Fibroblast of lung (primary cell): Measurements from ENCODE around the gene TP53BP2. TPM values are rescaled to one million over a fixed set of nuclear protein-coding genes. Genes with fewer than 3 reads are reported as not detected.
A peak's percentile ranks its signal among the peaks of the same experiment; 100 is the strongest.

Source experiments
- DNase-seq, 2 donors: peaks; one replicate each; pipeline versions ENCODE4 v3.0.0 to v3.0.0-alpha.2; 2010; ENCODE audit warnings: low read depth in 2 of 2
- H2AFZ ChIP-seq: 2 replicates; pipeline ENCODE4 v1.5.1; 2012; ENCODE audit warnings: low read length, control low read depth, inconsistent platforms
- H3K27ac ChIP-seq: 2 replicates; pipeline ENCODE4 v1.5.1; 2011; ENCODE audit warnings: low read length, control low read depth; ENCODE audit not compliant: insufficient read depth
- H3K27me3 ChIP-seq: 2 replicates; pipeline ENCODE4 v1.5.1; 2011; ENCODE audit warnings: mild to moderate bottlenecking, low read length; ENCODE audit not compliant: control insufficient read depth, insufficient read depth
- H3K36me3 ChIP-seq: 2 replicates; pipeline ENCODE4 v1.5.1; 2011; ENCODE audit warnings: low read length; ENCODE audit not compliant: control insufficient read depth, insufficient read depth
- H3K4me1 ChIP-seq: 2 replicates; pipeline ENCODE4 v1.5.1; 2011; ENCODE audit warnings: low read length; ENCODE audit not compliant: control insufficient read depth, insufficient read depth; ENCODE audit errors: extremely low read depth
- H3K4me2 ChIP-seq: 2 replicates; pipeline ENCODE4 v1.5.1; 2011; ENCODE audit warnings: low read length, control low read depth; ENCODE audit not compliant: insufficient read depth; ENCODE audit errors: extremely low read depth
- H3K4me3 ChIP-seq, 4 experiments: fragments of 200-600 bp in 1 of 4; sonication (generic) in 1 of 4; replicated peaks in 1 of 4; 2 replicates each; pipeline ENCODE4 v1.5.1; 2011 to 2016; ENCODE audit warnings: low read length in 4 of 4, low read depth in 3 of 4, mild to moderate bottlenecking in 3 of 4, control low read depth in 2 of 4, inconsistent platforms in 1 of 4, mixed read lengths in 1 of 4; ENCODE audit not compliant: insufficient read depth in 1 of 4; ENCODE audit errors: control extremely low read depth in 1 of 4
- H3K79me2 ChIP-seq: 2 replicates; pipeline ENCODE4 v1.5.1; 2012; ENCODE audit warnings: mild to moderate bottlenecking, low read length, inconsistent platforms; ENCODE audit not compliant: control insufficient read depth, insufficient read depth
- H3K9ac ChIP-seq: 2 replicates; pipeline ENCODE4 v1.5.1; 2011; ENCODE audit warnings: mild to moderate bottlenecking, low read length, control low read depth; ENCODE audit not compliant: insufficient read depth
- H3K9me3 ChIP-seq: 2 replicates; pipeline ENCODE4 v1.5.1; 2012; ENCODE audit warnings: low read depth, low read length; ENCODE audit not compliant: control insufficient read depth, insufficient read depth
- H4K20me1 ChIP-seq: 2 replicates; pipeline ENCODE4 v1.5.1; 2011; ENCODE audit warnings: low read length; ENCODE audit not compliant: control insufficient read depth, insufficient read depth; ENCODE audit errors: extremely low read depth
- EZH2 ChIP-seq: IDR thresholded peaks from 2 replicates; pipeline ENCODE4 v1.5.1; 2012; ENCODE audit warnings: low read length, control low read depth, mild to moderate bottlenecking; ENCODE audit errors: missing control alignments
- polyA plus RNA-seq, 2 donors: library from polyadenylated mRNA; depleted of rRNA in 1 of 2; stranded (reverse) in 1 of 2; unstranded in 1 of 2; fragments of >200 nt; gene quantifications; 2 replicates each; pipeline ENCODE4 v1.2.1, GENCODE V29; 2011 to 2012; ENCODE audit warnings: missing spikeins in 1 of 2
- total RNA-seq: library from RNA; depleted of rRNA; stranded (reverse); fragments of >200 nt; gene quantifications from 2 replicates; pipeline ENCODE4 v1.2.1, GENCODE V29; 2014
- TF ChIP-seq, protein P1 (sequence below), 2 donors: IDR thresholded peaks in 1 of 2; conservative IDR thresholded peaks in 1 of 2; 1 replicate in 1 of 2; 2 replicates in 1 of 2; pipeline ENCODE4 v1.5.1; 2011 to 2012; ENCODE audit warnings: low read length in 2 of 2, control low read depth in 1 of 2, inconsistent platforms in 1 of 2, low read depth in 1 of 2, mild to moderate bottlenecking in 1 of 2

TP53BP2 gene
- total and polyA plus RNA-seq, 2 donors (not counting 1 experiment from before 2014, with no cell fraction given): 28.4 to 30.4 TPM

DNA sequence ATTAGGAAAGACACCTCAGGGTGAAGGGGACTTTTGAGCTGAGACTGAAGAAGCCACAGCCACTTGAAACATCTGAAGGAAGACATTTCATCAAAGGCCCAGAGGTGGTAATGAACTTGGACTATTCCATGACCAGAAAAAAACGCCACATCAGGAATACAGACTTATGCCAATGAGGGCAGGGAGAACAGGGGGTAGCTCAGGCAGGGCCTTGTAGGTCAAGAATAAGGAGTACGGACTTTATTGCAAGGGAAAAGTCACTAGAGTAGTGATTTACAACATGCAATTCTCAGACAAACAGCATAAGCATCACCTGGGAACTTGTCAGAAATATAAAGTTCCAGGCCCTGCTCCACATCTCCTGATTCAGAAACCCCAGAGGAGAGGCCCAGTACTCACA lies 11.8 kb downstream of the TP53BP2 start:
- no peaks in the 10 kb centered on the region for H3K27me3 ChIP-seq
- H3K27ac ChIP-seq: peak overlapping the region; percentile 46
- H3K9me3 ChIP-seq: no peaks in the 10 kb centered on the region
- H3K4me1 ChIP-seq: peaks cover 33% of the 10 kb centered on the region
- no peak overlapping the region for H2AFZ ChIP-seq
- no peak overlapping the region for H3K4me3 ChIP-seq
- no peaks in the 10 kb centered on the region for H4K20me1 ChIP-seq
- H3K9ac ChIP-seq: no peak overlapping the region
- TF ChIP-seq EZH2: no peak
- TF ChIP-seq, protein P1, sequence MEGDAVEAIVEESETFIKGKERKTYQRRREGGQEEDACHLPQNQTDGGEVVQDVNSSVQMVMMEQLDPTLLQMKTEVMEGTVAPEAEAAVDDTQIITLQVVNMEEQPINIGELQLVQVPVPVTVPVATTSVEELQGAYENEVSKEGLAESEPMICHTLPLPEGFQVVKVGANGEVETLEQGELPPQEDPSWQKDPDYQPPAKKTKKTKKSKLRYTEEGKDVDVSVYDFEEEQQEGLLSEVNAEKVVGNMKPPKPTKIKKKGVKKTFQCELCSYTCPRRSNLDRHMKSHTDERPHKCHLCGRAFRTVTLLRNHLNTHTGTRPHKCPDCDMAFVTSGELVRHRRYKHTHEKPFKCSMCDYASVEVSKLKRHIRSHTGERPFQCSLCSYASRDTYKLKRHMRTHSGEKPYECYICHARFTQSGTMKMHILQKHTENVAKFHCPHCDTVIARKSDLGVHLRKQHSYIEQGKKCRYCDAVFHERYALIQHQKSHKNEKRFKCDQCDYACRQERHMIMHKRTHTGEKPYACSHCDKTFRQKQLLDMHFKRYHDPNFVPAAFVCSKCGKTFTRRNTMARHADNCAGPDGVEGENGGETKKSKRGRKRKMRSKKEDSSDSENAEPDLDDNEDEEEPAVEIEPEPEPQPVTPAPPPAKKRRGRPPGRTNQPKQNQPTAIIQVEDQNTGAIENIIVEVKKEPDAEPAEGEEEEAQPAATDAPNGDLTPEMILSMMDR (conservative IDR thresholded peaks at IDR 0.05 in 1 of 2, IDR thresholded peaks at IDR 0.05 in 1 of 2; ENCODE audit: low read depth in 1 of 2, low read length in 2 of 2): no peak
- no peaks in the 10 kb centered on the region for H3K36me3 ChIP-seq
- peaks cover 86% of the 10 kb centered on the region for H3K79me2 ChIP-seq
- no peak overlapping the region for H3K4me2 ChIP-seq
- DNase-seq: no peak

DNA sequence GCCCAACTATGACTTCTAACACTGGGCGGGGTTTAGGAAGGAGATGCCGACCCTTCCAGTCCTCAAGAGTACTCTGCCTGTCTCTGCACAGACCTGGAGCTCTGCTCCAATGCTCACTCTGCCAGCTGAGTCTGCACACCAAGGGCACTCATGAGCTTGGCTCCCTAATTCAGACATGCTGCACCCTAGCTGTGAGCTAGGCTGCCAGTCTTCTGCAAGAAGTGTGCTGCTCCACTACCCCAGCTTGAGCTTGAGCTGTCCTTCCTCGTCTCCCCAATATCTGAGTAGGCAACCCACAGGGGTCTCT lies 13.2 kb downstream of the TP53BP2 start:
- H3K4me3 ChIP-seq: peak overlapping the region in 1 of 4 experiments; percentile 4
- no peaks in the 10 kb centered on the region for H4K20me1 ChIP-seq
- no peaks in the 10 kb centered on the region for H3K36me3 ChIP-seq
- no peak for DNase-seq
- no peaks in the 10 kb centered on the region for H3K9me3 ChIP-seq
- H3K79me2 ChIP-seq: peaks cover 83% of the 10 kb centered on the region
- peak overlapping the region; percentile 83 for H3K4me2 ChIP-seq
- no peaks in the 10 kb centered on the region for H3K27me3 ChIP-seq
- H2AFZ ChIP-seq: no peak overlapping the region
- H3K9ac ChIP-seq: no peak overlapping the region
- H3K4me1 ChIP-seq: peaks cover 30% of the 10 kb centered on the region
- no peak for TF ChIP-seq EZH2
- TF ChIP-seq, protein P1 (conservative IDR thresholded peaks at IDR 0.05 in 1 of 2, IDR thresholded peaks at IDR 0.05 in 1 of 2; ENCODE audit: low read depth in 1 of 2, low read length in 2 of 2): no peak
- H3K27ac ChIP-seq: peak overlapping the region; percentile 84

DNA sequence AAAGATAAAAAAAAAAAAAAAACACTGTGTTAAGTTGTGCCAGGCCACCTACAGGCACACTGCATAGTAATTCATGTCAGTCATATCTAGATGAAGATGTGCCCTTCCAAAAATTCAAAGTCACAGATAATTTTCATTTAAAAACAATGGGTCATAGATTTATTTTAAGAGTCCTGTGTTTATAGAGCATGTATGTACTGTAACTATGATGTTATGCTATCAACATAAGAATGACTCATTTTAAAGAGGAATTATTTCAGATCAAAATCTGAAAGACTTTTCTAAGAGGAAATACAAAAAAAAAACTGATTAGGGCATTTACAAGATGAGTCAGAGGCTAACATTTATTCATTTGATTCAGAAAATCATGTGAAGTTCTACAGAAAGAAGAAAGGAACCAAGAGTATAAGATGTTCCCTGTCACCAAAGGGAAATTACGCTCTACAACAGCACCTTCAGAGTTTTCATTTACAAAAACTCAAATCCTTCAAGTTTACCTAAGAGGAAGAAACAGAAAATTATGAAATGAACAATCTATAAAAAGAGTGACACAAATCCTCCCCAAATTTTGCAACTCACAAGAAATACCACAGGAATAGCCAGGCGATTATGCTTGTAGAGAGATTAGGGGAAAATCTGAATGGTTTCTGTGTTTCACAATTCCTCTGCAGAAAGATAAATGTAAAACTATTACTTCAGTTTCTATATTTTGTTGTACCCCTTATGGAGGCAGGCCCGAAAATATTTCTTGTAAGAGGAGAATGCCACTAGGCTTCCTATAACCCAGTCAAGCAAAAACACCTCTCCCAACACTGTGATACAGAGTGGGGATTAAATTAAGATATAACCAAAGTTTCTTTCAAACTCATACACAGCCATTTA lies 13.8 kb downstream of the TP53BP2 start:
- Histone ChIP-seq H2AFZ (no peak overlapping the region), H3K27ac (peak overlapping the region; percentile 84), H3K36me3 (no peaks in the 10 kb centered on the region), H3K4me3 (peak overlapping the region in 1 of 4 experiments; percentile 4), H3K4me1 (peaks cover 31% of the 10 kb centered on the region), H3K4me2 (peak overlapping the region; percentile 83), H4K20me1 (no peaks in the 10 kb centered on the region), H3K9me3 (no peaks in the 10 kb centered on the region), H3K27me3 (no peaks in the 10 kb centered on the region), H3K79me2 (peaks cover 83% of the 10 kb centered on the region), H3K9ac (no peak overlapping the region)
- TF ChIP-seq, protein P1 (conservative IDR thresholded peaks at IDR 0.05 in 1 of 2, IDR thresholded peaks at IDR 0.05 in 1 of 2; ENCODE audit: low read depth in 1 of 2, low read length in 2 of 2): no peak
- TF ChIP-seq EZH2: no peak
- peak; percentile 74 to 81 for DNase-seq
